Measurements from ENCODE around the gene IFNL1.
"Not testable (repeated sequence)": the region's sequence is repeated elsewhere in the genome, so short reads cannot be mapped to it uniquely, and the experiment has no call there.

IFNL1 gene

GRCh38 chr19:39270036-39270871 is 26.0 kb upstream of the IFNL1 start:
- DNase-seq (ENCODE audit: low read depth): no peak

GRCh38 chr19:39273859-39274258 is 22.3 kb upstream of the IFNL1 start:
- not testable (repeated sequence) for DNase-seq (ENCODE audit: low read depth)

DNA sequence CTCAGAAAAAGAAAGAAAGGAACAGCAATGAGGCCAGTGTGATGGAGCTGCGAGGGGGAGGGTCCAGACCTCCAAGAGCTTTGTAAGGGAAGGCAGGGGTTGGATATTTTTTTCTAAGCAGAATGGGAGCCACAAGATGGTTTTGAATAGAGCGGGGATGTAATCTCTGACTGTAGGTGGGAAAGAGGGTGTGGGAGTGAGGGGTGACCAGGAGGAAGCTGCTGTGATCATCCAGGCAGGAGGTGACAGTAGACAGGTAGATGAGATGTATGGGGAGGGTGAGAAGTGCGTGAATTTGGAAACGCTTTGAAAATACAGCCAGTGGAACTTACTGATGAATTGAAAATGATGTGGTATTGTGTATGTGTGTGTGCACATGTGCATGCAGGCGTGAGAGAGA is 20.6 kb upstream of the IFNL1 start:
- no peak for DNase-seq (ENCODE audit: low read depth)

GRCh38 chr19:39276740-39277139 is 19.5 kb upstream of the IFNL1 start:
- DNase-seq (ENCODE audit: low read depth): no peak

GRCh38 chr19:39277598-39277997 is 18.6 kb upstream of the IFNL1 start:
- DNase-seq (ENCODE audit: low read depth): no peak

GRCh38 chr19:39282021-39282420 is 14.2 kb upstream of the IFNL1 start:
- DNase-seq (ENCODE audit: low read depth): no peak

DNA sequence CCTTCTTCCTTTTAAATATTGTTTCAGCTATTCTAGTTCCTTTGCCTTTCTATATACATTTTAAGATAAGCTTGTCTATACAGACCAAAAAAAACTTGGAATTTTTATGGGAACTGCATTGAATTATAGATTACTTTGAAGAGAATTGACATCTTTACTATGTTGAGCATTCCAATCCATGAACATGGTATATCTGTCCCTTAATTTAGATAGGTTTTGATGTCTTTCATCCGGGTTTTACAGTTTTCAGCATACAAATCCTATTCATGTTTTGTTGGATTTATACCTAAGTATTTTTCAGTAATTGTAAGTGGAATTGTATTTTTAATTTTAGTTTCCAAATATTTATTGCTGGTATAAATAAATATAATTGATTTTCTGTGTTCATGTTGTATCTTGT is 12.2 kb upstream of the IFNL1 start:
- no peak for DNase-seq (ENCODE audit: low read depth)

- no peak for DNase-seq (ENCODE audit: low read depth)
These were observed 2.8 kb upstream of the IFNL1 start for GRCh38 chr19:39293394-39293793.

- DNase-seq (ENCODE audit: low read depth): no peak
These were observed 699 bp downstream of the IFNL1 start for GRCh38 chr19:39296906-39297305.

- DNase-seq (ENCODE audit: low read depth): no peak
These were observed 1.9 kb downstream of the IFNL1 start for GRCh38 chr19:39297931-39298634.

DNA sequence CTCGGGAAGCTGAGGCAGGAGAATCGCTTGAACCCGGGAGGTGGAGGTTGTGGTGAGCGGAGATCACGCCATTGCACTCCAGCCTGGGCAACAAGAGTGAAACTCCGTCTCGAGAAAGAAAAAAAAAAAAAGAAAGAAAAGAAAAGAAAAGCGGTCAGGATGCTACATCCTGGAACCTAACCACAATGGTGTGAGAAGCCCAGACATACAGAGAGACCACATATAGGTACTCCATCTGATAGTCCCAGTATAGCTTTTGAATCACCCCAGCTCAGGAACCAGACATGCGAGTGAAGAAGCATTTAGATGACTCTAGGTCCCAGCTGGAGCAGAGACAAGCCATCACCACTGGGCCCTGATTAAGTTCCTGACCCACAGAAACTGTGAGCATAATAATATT is 3.2 kb downstream of the IFNL1 start:
- DNase-seq (ENCODE audit: low read depth): no peak

GRCh38 chr19:39299832-39300231 is 3.6 kb downstream of the IFNL1 start:
- no peak for DNase-seq (ENCODE audit: low read depth)

GRCh38 chr19:39301021-39301420 is 4.8 kb downstream of the IFNL1 start:
- no peak for DNase-seq (ENCODE audit: low read depth)

GRCh38 chr19:39301562-39301961 is 5.4 kb downstream of the IFNL1 start:
- no peak for DNase-seq (ENCODE audit: low read depth)

DNA sequence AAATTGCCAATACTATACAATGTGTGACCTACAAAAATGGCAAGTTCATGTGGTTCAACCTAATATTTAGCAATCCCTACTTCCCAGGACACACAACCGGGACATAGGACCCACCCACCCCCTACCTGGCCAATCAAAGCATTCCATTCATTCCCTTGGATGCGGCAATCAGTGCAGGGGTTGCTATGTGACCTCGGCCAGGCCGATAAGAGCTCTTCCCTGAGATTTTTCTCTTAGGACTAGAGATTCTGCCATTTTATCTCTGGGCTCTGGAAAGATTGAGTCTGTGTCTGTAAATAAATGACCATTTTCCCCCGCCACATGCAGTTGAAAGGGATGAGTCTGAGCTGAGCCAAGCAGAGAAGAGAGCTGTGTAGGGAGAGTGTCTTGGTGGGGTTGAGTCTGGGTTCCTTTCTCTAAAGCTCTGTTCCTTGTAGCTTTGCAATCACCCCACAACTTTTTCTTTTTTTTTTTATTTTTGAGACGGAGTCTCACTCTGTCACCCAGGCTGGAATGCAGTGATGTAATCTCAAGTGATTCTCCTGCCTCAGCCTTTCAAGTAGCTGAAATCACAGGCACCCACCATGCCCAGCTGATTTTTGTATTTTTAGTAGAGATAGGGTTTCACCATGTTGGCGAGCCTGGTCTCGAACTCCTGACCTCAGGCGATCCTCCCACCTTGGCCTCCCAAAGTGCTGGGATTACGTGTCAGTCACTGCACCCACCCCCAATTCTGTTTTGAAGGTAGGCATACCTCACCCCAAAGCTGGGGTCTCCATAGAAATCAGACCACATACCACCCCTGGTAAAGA is 7.4 kb downstream of the IFNL1 start:
- no peak for DNase-seq (ENCODE audit: low read depth)

DNA sequence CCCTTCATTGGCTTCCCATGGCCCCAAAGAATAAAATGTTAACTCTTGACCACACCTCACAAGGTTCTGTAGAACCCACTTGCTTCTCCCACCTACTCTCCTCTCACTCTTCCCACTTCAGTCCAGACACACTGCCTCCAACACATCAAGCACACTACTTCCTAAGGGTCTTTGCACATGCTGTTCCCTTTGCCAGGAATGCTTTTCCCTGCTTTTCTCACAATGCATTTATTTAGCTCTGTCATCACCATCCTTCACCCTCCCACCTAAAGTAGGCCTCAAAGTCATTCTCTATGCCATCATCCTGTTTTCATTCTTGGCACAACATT is 7.9 kb downstream of the IFNL1 start:
- DNase-seq (ENCODE audit: low read depth): no peak

DNA sequence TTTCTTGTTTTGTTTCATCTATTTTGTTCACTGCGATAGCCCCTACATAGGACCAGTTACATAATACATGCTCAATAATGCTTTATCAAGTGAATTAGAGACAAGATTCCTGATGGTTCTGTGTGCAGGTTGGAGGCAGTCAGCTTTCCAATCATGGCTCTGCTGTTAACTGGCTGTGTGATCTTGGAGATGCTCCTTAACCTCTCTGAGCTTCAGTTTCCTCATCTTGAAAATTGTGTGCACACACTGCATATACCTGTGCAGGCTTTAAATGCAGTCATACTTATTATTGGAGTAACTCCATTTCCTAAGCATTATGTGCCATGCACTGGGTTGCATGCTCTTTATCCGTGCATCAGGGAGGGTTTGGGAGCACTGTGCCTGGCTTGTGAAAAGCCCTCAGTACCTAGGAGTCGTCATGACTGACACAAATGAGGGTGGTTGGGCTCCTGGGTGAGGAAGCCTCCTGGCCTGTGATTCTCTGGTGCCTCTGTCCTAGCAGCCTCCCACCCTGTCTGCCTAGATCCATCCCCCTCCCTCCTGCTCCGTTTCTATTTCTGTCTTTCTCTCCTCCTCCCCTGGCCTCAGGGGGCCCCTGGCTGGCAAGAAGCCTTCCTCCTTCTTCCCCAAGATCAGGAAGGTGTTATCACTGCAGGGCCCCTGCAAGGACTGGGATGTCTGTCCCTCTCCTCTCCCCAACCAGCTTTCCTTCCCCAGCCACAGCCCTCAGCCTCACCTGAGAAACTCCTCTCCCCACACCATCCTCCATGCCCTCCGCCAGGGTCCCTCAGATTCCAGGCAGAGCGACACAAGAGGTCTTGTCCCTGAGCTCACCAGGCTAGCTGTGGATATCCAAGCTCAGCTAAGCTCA is 8.7 kb downstream of the IFNL1 start:
- DNase-seq (ENCODE audit: low read depth): no peak

- no peak for DNase-seq (ENCODE audit: low read depth)
These were observed 9.9 kb downstream of the IFNL1 start for GRCh38 chr19:39306075-39306474.

- DNase-seq (ENCODE audit: low read depth): no peak
These were observed 11.0 kb downstream of the IFNL1 start for GRCh38 chr19:39307046-39307821.

DNA sequence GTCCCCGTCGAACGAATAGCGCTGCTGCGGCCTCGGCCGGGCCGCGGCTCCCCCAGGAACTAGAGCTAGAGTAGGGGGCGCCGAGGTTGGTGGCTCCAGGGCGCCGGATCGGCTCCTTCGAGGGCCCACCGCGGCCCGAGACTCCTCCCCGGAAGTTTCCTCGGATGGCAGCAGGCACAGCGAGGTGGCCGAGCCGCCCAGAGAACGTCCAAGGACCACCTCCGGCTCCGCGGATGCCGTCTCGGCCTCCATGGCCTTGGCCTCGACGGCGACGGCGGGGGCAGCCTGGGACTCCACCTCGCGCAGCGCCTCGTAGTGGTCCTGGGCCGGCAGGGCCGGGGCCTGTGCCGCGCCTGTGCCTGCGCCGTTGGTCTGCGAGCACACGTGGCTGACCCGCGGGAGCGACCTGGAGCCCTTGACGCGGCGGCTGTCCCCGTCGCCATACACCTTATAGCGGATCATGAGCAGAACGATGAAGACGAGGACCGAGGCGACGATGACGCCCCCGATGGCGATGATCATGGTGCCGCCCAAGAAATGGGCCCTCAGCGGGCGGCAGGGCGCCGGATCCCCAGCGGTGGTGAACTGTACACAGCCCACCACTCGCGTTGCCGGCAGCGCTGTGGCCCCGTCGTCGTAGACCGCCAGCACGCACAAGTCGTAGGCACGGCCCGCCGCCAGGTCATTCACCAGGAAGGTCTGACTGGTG is 11.8 kb downstream of the IFNL1 start:
- DNase-seq (ENCODE audit: low read depth): no peak
